Activated T-cell treated with anti-CD3 and anti-CD28 coated beads, Interleukin-2, amount 50 U/mL, for 4 hours (primary cell): ENCODE data around the gene GTSE1. TPM values are rescaled to one million over a fixed set of nuclear protein-coding genes. Genes with fewer than 3 reads are reported as not detected.
A peak's percentile ranks its signal among the peaks of the same experiment; 100 is the strongest.

ENCODE experiments used
- ATAC-seq, 2 donors: fragments of 200-7000 bp; cut with Tn5 transposase; one replicate each; pipeline ENCODE4 v1.10.0; 2021
- DNase-seq: peaks from one replicate; pipeline ENCODE4 v3.0.0-alpha.2; 2020
- H3K27me3 Mint-ChIP-seq: one replicate; pipeline ENCODE4 v1.8.0; 2021; ENCODE audit warnings: low read depth, mixed read lengths
- H3K36me3 Mint-ChIP-seq: one replicate; pipeline ENCODE4 v1.8.0; 2022; ENCODE audit warnings: mixed read lengths; ENCODE audit not compliant: insufficient read depth
- H3K4me1 Mint-ChIP-seq: one replicate; pipeline ENCODE4 v1.8.0; 2021; ENCODE audit warnings: low read depth, mixed read lengths
- H3K4me3 Mint-ChIP-seq: one replicate; pipeline ENCODE4 v1.8.0; 2021; ENCODE audit warnings: mild to moderate bottlenecking, moderate library complexity, mixed read lengths
- H3K9me3 Mint-ChIP-seq: one replicate; pipeline ENCODE4 v1.8.0; 2021; ENCODE audit warnings: mixed read lengths
- total RNA-seq, 3 donors: library from RNA; stranded (reverse); gene quantifications; one replicate each; pipeline ENCODE4 v1.2.1, GENCODE V29; 2021

GTSE1 gene
- total RNA-seq, 3 donors from 2014 or later, result 2.2 to 3.7 (median 2.7) TPM

GRCh38 chr22:46267431-46268279 is 29.0 kb upstream of the GTSE1 start, which contains the start of gene TTC38:
TSS of gene TTC38 (plus strand) at chr22:46268008. CDS start at chr22:46268040, 32 bp downstream.
- peaks cover 25% of the 10 kb centered on the region for H3K27me3 Mint-ChIP-seq
- H3K4me1 Mint-ChIP-seq, result peaks cover 19% of the 10 kb centered on the region
- DNase-seq (peak; percentile 26), ATAC-seq (peak; percentile 77 to 89)
- H3K4me3 Mint-ChIP-seq, result peak within 1 kb of the TSS; percentile 88
- no peaks in the 10 kb centered on the region for H3K36me3 Mint-ChIP-seq
- H3K9me3 Mint-ChIP-seq, result no peaks in the 10 kb centered on the region

- peaks cover 15% of the 10 kb centered on the region for H3K4me1 Mint-ChIP-seq
Observed at GRCh38 chr22:46269564-46269963, 27.1 kb upstream of the GTSE1 start.

GRCh38 chr22:46272196-46272595 is 24.5 kb upstream of the GTSE1 start:
- H3K4me3 Mint-ChIP-seq, result no peak overlapping the region
- peaks cover 4% of the 10 kb centered on the region for H3K9me3 Mint-ChIP-seq

More at GRCh38 chr22:46269564-46269963, 27.1 kb upstream of the GTSE1 start:
- Mint-ChIP-seq H3K36me3 (peaks cover 1% of the 10 kb centered on the region), H3K27me3 (peaks cover 11% of the 10 kb centered on the region), H3K4me3 (peak overlapping the region; percentile 61), H3K9me3 (no peaks in the 10 kb centered on the region)
- ATAC-seq (no peak), DNase-seq (no peak)

GRCh38 chr22:46272762-46273431 is 23.8 kb upstream of the GTSE1 start:
- ATAC-seq (no peak), DNase-seq (no peak)
- Mint-ChIP-seq H3K36me3 (peaks cover 14% of the 10 kb centered on the region), H3K4me1 (peaks cover 12% of the 10 kb centered on the region), H3K27me3 (no peaks in the 10 kb centered on the region), H3K9me3 (peaks cover 4% of the 10 kb centered on the region), H3K4me3 (no peak overlapping the region)

More at GRCh38 chr22:46272196-46272595, 24.5 kb upstream of the GTSE1 start:
- H3K36me3 Mint-ChIP-seq, result peaks cover 12% of the 10 kb centered on the region
- H3K4me1 Mint-ChIP-seq, result peaks cover 18% of the 10 kb centered on the region
- no peak for ATAC-seq
- no peak for DNase-seq
- H3K27me3 Mint-ChIP-seq, result no peaks in the 10 kb centered on the region

GRCh38 chr22:46273432-46274148 is 23.1 kb upstream of the GTSE1 start:
- H3K9me3 Mint-ChIP-seq, result peaks cover 4% of the 10 kb centered on the region
- peaks cover 9% of the 10 kb centered on the region for H3K4me1 Mint-ChIP-seq
- H3K36me3 Mint-ChIP-seq, result peaks cover 19% of the 10 kb centered on the region
- no peak for DNase-seq
- no peaks in the 10 kb centered on the region for H3K27me3 Mint-ChIP-seq
- ATAC-seq, result no peak
- H3K4me3 Mint-ChIP-seq, result no peak overlapping the region

GRCh38 chr22:46274381-46274780 is 22.3 kb upstream of the GTSE1 start:
- peaks cover 19% of the 10 kb centered on the region for H3K36me3 Mint-ChIP-seq
- H3K27me3 Mint-ChIP-seq, result no peaks in the 10 kb centered on the region
- no peak for ATAC-seq
- peaks cover 9% of the 10 kb centered on the region for H3K4me1 Mint-ChIP-seq
- DNase-seq, result no peak
- H3K9me3 Mint-ChIP-seq, result peaks cover 4% of the 10 kb centered on the region
- no peak overlapping the region for H3K4me3 Mint-ChIP-seq

- Mint-ChIP-seq H3K9me3 (peaks cover 4% of the 10 kb centered on the region), H3K4me3 (no peak overlapping the region), H3K4me1 (peaks cover 4% of the 10 kb centered on the region), H3K36me3 (peaks cover 19% of the 10 kb centered on the region), H3K27me3 (no peaks in the 10 kb centered on the region)
- DNase-seq (no peak), ATAC-seq (no peak)
Observed at GRCh38 chr22:46275455-46276122, 21.1 kb upstream of the GTSE1 start.

- H3K27me3 Mint-ChIP-seq, result no peaks in the 10 kb centered on the region
- DNase-seq, result no peak
- ATAC-seq, result no peak
- H3K9me3 Mint-ChIP-seq, result peaks cover 4% of the 10 kb centered on the region
- peaks cover 21% of the 10 kb centered on the region for H3K36me3 Mint-ChIP-seq
- H3K4me3 Mint-ChIP-seq, result no peak overlapping the region
- peaks cover 7% of the 10 kb centered on the region for H3K4me1 Mint-ChIP-seq
Observed at GRCh38 chr22:46276563-46276962, 20.1 kb upstream of the GTSE1 start.

GRCh38 chr22:46278656-46279645 is 17.7 kb upstream of the GTSE1 start:
- peaks cover 7% of the 10 kb centered on the region for H3K4me1 Mint-ChIP-seq
- H3K27me3 Mint-ChIP-seq, result no peaks in the 10 kb centered on the region
- no peak for DNase-seq
- H3K4me3 Mint-ChIP-seq, result no peak overlapping the region
- H3K36me3 Mint-ChIP-seq, result peaks cover 25% of the 10 kb centered on the region
- H3K9me3 Mint-ChIP-seq, result peaks cover 4% of the 10 kb centered on the region
- ATAC-seq, result no peak

GRCh38 chr22:46280063-46280817 is 16.4 kb upstream of the GTSE1 start:
- Mint-ChIP-seq H3K4me3 (no peak overlapping the region), H3K9me3 (peaks cover 4% of the 10 kb centered on the region), H3K36me3 (peaks cover 29% of the 10 kb centered on the region), H3K4me1 (peaks cover 7% of the 10 kb centered on the region), H3K27me3 (no peaks in the 10 kb centered on the region)
- ATAC-seq (no peak), DNase-seq (no peak)

GRCh38 chr22:46280999-46281623 is 15.6 kb upstream of the GTSE1 start:
- no peaks in the 10 kb centered on the region for H3K9me3 Mint-ChIP-seq
- ATAC-seq, result peak in 1 of 2 donors; percentile 46
- peak overlapping the region; percentile 48 for H3K4me3 Mint-ChIP-seq
- no peaks in the 10 kb centered on the region for H3K27me3 Mint-ChIP-seq
- H3K4me1 Mint-ChIP-seq, result peaks cover 2% of the 10 kb centered on the region
- H3K36me3 Mint-ChIP-seq, result peaks cover 23% of the 10 kb centered on the region
- DNase-seq, result no peak
